Fibroblast of skin of left biceps (primary cell): ENCODE results near the gene WNT6.
"Not testable (repeated sequence)": the region's sequence is repeated elsewhere in the genome, so short reads cannot be mapped to it uniquely, and the experiment has no call there.

Experiments used
- DNase-seq, 2 experiments: peaks; one replicate each; pipeline ENCODE4 v3.0.0-alpha.2; 2013; ENCODE audit warnings: low read depth in 2 of 2

The WNT6 gene

DNA sequence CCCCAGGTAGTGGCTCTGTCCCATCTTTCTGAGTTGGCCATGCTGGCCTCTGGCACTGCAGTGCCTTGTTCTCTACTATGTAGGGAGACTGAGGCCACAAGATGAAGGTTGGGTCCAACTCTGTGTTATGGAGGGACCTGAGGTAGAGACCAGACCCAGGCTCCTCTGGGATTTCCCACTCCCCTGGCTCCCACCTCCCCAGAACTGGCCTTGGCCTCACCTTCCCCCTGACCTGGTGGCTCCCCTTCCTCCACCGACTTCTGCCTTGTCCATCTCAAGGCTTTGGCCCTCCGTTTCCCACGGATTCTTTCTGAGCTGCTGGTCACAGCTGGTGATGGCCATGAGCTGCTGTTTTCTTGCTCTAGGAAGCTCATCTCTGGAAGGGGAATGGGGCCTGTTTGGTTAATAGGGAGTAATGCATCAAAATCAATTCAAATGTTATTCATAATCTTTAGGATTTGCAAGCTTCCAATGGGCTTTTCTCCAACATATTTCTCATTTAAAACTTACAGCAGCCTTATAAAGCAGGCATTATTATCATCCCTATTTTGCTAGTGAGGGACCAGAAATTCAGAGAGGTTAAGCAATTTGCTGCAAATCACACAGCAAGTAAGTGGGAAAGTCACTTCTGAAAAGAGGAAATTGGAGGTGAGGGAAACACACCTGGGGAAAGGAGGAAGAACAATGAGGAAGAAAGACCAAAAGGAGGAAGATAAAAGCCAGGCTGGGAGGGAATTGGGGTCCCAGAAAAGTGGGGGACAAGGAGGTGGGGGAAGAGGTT, 28.9 kb upstream of the WNT6 start:
- no peak for DNase-seq

DNA sequence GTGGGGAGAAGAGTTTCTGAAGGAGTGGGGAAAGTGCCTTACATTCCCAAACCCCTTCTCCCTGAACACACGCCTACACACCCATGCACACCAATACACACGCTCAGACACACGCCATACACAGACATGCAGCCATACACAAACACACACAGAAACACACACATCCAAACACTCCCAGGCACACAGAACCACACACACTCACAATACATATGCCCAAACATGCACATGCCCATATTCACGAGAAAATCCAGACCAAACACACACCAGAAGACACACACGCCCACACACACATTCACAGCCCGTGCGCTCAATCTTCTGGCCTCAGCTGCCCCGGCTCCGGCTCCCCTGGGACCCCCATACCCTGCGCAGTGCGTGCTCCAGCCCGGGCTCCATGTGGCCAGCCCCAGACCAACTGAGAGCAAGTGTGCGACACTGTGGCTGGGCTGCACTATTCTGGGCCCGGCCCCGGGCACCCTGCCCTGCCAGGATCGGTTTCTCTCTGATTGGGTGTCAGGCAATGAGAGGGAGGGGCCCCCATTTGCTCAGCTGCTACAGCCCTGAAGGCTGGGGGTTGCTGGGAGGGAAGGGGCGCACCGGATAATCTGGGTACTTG, 28.1 kb upstream of the WNT6 start, which contains the start of gene PRKAG3:
PRKAG3 (minus strand) TSS at position 426 of the 613 bp plus-strand sequence.
- no peak for DNase-seq

GRCh38 chr2:218832081-218832480, 27.5 kb upstream of the WNT6 start:
- DNase-seq = no peak

DNA sequence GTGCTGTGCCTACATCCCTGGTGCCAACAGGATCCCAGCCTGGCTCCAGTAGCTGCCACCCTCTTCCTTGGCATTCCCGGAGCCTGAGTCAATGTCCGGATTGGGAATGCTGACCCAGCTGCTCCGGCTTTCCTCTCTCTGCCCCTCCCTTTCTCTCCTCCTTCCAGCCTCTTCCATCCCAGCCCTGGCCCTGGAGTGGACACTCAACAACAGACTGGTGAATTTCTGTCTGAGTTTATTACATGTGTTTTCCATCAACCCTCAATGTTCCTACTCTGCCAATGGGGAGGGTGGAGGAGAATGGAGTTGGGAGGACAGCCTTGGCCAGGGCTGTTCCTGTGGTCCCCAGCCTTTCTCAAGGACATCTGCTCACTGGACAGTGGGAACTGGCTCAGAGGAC, 27.1 kb upstream of the WNT6 start:
- no peak for DNase-seq

- DNase-seq = no peak
Measured at GRCh38 chr2:218833023-218833609, 26.5 kb upstream of the WNT6 start.

DNA sequence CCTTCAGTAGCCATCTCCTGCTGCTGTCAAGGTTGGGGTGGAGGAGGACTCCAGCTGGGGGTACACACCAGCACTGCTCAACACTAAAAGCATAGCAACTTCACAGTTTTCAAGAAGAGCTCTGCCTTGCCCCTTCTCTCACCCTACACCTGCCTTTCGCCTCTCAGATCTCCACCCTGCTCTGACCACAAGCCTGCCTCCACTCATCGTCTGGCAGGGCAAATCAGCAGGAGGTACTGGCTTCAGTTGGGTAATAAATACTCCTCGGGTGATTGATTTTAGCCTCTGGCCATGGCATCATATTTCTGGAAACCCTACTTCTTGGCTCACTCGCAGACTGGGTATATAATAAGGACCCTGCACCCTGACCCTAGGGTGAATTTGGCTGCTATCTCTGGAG, 24.9 kb upstream of the WNT6 start:
- no peak for DNase-seq

DNA sequence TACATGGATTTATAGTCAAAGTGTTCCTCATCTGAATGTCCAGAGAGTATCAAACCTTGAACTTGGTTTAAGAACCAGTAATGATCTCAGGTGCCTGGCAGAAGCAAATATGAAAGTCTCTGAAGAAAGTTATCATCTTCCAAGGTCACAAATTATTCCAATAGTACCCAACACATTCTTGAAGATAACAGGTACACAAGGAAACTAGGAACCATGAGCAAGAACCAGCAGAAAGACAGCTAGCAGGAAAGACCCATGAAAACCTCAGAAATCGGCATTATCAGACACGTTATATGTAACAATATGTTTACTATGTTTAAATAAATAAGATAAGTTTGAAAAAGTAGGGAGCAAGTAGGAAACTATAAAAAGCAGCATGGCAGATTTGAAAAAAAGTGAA, 22.1 kb upstream of the WNT6 start:
- DNase-seq = no peak

GRCh38 chr2:218839430-218839829, 20.2 kb upstream of the WNT6 start:
- peak in 1 of 2 experiments; percentile 17 for DNase-seq

DNA sequence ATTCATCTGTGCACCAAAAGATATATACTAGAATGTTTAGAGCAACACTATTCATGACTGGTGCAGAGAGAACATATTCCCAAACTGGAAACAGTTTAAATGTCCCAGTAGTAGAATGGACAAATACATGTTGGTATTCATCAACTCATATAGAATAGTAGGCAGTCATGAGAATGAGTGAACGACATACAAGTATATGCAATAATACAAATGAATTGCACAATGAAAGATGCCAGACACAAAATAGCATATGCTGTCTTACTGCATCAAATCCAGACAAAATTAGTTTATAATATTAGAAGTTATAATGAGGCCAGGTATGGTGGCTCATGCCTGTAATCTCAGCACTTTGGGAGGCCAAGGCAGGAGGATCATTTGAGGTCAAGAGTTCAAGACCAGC, 19.7 kb upstream of the WNT6 start:
- DNase-seq = no peak

DNA sequence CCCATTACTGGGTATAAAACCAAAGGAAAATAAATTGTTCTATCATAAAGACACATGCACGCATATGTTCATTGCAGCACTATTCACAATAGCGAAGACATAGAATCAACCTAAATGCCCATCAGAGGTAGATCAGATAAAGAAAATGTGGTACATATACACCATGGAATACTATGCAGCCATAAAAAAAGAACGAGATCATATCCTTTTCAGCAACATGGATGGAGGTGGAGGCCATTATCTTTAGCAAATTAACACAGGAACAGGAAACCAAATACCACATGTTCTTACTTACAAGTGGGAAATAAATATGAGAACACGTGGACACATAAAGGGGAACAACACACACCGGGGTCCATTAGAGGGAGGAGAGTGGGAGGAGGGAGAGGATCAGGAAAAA, 15.3 kb upstream of the WNT6 start:
- DNase-seq = not testable (repeated sequence)

DNA sequence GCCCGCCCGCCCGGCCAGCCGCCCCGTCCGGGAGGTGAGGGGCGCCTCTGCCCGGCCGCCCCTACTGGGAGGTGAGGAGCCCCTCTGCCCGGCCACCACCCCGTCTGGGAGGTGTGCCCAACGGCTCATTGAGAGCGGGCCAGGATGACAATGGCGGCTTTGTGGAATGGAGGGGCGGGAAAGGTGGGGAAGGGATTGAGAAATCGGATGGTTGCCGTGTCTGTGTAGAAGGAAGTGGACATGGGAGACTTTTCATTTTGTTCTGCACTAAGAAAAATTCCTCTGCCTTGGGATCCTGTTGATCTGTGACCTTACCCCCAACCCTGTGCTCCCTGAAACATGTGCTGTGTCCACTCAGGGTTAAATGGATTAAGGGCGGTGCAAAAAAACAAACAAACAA, 12.6 kb upstream of the WNT6 start:
- not testable (repeated sequence) for DNase-seq

DNA sequence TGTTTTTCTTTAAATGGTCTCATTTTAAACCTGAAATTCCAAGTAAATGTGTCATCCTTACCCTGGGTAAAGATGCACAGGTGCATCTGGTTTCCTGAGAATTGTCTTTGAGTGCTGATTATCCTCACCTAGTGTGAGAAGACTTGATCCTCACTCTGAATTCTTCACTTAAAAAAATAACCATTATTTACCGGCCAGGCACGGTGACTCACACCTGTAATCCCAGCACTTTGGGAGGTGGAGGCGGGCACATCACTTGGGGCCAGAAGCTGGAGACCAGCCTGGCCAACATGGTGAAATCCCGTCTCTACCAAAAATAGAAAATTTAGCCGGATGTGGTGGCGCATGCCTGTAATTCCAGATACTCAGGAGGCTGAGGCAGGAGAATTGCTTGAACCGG, 9.9 kb upstream of the WNT6 start:
- DNase-seq = no peak

- no peak for DNase-seq
Measured at GRCh38 chr2:218850796-218851195, 8.8 kb upstream of the WNT6 start.

- DNase-seq = no peak
Measured at GRCh38 chr2:218851286-218851685, 8.3 kb upstream of the WNT6 start.

GRCh38 chr2:218852911-218853667, 6.5 kb upstream of the WNT6 start:
- DNase-seq = peak in 1 of 2 experiments; percentile 10

DNA sequence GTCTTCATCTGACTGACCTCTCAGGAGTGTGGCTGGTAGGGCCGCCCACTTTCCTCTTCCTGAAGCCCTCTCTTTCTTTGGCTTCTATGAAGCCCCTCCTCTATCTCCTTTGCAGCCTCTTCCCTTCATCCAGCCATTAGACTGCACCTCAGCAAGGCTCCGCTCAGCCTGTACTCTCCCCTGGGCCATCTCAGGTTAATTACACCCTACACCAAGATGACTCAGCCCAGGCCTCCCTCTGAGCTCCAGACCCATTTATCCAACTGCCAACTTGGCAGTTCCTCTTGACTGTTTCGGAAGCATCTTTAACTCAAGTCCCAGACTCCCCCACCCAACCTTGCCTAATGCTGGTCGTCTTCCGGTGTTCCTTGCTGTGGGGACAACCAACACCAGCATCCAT, 5.8 kb upstream of the WNT6 start:
- DNase-seq = no peak

DNA sequence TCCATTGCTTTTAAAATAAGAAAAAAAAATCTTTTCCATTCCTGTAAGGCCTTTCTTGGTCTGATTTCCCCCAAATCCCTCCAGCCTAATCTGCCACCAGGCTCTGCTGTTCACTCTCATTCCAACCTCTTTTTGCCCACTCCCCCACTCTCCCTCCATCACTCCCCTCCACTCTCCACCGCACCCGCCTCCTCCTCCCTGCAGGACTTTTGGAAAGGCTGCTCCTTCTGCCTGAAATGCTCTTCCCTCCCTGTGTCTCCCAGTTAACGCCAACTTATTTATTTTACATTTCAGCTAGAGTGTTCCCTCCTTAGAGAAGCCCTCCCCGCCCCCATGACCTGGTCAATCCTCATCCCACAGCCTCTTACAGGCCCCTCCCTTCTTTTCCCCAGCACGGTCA, 4.7 kb upstream of the WNT6 start:
- no peak for DNase-seq

DNA sequence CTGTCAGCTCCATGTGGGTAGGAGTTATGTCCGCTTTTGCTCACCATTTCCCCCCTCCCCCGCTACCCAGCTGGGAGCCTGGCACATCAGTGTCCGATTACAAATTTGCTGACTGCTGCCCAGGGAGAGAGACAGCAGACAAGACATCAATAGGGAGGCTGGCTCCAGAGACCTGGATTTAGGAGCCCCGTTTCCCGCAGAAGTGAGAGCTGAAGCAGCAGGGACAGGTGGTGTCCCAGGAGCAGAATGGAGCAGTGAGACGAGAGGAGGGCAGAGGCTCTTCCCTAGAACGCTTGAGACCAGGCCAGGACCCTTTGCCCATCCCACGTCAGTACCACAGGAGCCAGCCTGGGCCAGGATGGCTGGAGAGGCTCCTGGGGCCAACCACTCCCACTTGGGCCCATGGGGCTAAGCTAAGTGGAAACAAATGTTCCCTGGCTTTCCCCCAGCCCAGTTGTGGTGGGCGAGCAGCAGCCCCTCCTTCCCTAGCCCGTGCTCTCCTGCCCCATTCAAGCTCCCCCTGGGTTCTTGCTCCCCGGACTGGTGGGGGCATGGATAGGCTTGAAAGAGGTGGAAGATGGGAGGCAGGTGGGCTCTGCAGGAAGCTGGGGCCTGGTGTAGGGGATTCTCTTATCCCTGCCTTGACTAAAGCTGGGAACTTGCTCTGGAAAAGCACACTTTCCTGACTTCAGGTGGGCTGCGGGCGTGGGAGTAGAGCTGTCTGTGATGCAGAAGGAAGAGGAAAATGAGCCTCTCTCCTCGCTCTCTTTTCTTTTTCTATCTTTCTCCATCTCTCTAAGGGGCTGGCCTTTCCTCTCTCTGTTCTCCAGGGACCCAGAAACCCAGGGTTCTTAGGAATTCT, 4.1 kb upstream of the WNT6 start:
- DNase-seq = no peak

DNA sequence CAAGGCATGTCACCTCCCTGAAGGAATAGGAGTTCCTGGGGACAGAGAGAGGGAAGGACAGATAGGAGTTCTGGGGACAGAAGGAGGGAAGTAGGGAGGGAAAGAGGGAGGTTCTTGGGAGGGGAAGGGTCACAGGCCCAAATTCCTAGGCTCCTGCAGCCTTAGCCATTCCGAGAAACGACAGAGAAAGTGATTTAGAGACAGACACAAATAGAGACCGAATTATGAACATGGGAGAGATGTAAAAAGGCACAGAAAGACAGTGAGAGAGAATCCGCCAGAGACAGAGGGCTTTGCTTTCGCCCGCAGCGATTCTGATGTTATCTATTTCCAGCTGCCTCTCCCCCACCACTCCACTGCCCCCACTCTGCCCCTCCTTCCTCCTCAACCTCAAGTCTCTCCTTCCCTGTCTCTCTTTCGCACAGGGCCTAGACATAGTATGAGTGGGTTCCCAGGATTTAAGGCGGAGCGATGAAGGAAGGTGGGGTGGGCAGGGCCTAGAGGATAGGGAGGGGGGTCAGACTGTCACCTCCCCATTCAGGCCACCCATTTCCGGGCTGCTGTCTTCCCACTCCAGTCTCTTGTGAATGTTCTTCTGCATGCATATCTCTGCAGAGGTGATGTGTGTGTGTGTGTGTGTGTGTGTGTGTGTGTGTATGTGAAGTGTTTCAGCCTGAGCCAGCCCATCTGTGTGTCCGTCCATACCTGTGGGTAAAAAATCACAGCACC, 3.3 kb upstream of the WNT6 start:
- no peak for DNase-seq

- no peak for DNase-seq
Measured at GRCh38 chr2:218856896-218857243, 2.7 kb upstream of the WNT6 start.
